B cell (primary cell): ENCODE results near the gene TTF1. TPM values are rescaled to one million over a fixed set of nuclear protein-coding genes. Genes with fewer than 3 reads are reported as not detected.

Source experiments
- ATAC-seq: fragments of 200-7000 bp; cut with Tn5 transposase; one replicate; pipeline ENCODE4 v1.10.0; 2021; ENCODE audit warnings: low read depth, mild to moderate bottlenecking, moderate number of reproducible peaks, moderate library complexity
- CTCF ChIA-PET: fragments of 350-600 bp; sonication (Branson Sonifier 250); formaldehyde crosslinking; loops from one replicate; lab custom pipeline; 2021; ENCODE audit warnings: antibody characterized with exemption, inconsistent platforms; lab: Charles Lee
- POLR2A ChIA-PET: fragments of 350-600 bp; sonication (Branson Sonifier 250); formaldehyde crosslinking; loops from one replicate; lab custom pipeline; 2021; ENCODE audit warnings: antibody characterized with exemption; lab: Charles Lee
- DNase-seq: peaks from one replicate; pipeline ENCODE4 v3.0.0; 2013
- H2AFZ ChIP-seq: 2 replicates; pipeline ENCODE4 v1.6.1; 2012; ENCODE audit warnings: mild to moderate bottlenecking, low read depth, low read length; ENCODE audit not compliant: insufficient read depth, poor library complexity, severe bottlenecking
- H3K27ac ChIP-seq, 2 donors: 1 replicate in 1 of 2; 2 replicates in 1 of 2; pipeline ENCODE4 v1.5.1; 2012 to 2013; ENCODE audit warnings: low read length in 2 of 2, mild to moderate bottlenecking in 2 of 2, moderate library complexity in 1 of 2
- H3K27me3 ChIP-seq, 4 experiments: fragments of 200-600 bp in 1 of 4; sonication (generic) in 1 of 4; replicated peaks in 1 of 4; 1 replicate in 2 of 4; 2 replicates in 2 of 4; pipeline versions ENCODE4 v1.6.1 to v1.7.0; 2013 to 2016; ENCODE audit warnings: low read length in 3 of 4, mild to moderate bottlenecking in 2 of 4, mixed read lengths in 1 of 4, moderate library complexity in 1 of 4; ENCODE audit not compliant: insufficient read depth in 4 of 4, control insufficient read depth in 3 of 4; ENCODE audit errors: control extremely low read depth in 1 of 4
- H3K36me3 ChIP-seq, 2 experiments: replicated peaks in 1 of 2; 1 replicate in 1 of 2; 2 replicates in 1 of 2; pipeline versions ENCODE4 v1.6.1 to v1.7.1; 2013; ENCODE audit warnings: low read length in 1 of 2; ENCODE audit not compliant: insufficient read depth in 2 of 2, control insufficient read depth in 1 of 2; ENCODE audit errors: control extremely low read depth in 1 of 2, extremely low read depth in 1 of 2
- H3K4me1 ChIP-seq, 2 donors: fragments of 200-600 bp in 1 of 2; sonication (generic) in 1 of 2; 1 replicate in 1 of 2; 2 replicates in 1 of 2; pipeline versions ENCODE4 v1.5.1 to v1.6.1; 2013 to 2017; ENCODE audit warnings: low read length in 2 of 2; ENCODE audit not compliant: control insufficient read depth in 2 of 2, insufficient read depth in 2 of 2
- H3K4me2 ChIP-seq: replicated peaks from 2 replicates; pipeline ENCODE3; 2012; ENCODE audit warnings: mild to moderate bottlenecking, low read depth, low read length; ENCODE audit not compliant: poor library complexity, severe bottlenecking
- H3K4me3 ChIP-seq, 5 experiments: fragments of 200-600 bp in 1 of 5; sonication (generic) in 1 of 5; 1 replicate in 3 of 5; 2 replicates in 2 of 5; pipeline versions ENCODE4 v1.5.1 to v1.7.0; 2011 to 2016; ENCODE audit warnings: low read length in 4 of 5, mild to moderate bottlenecking in 4 of 5, low read depth in 2 of 5, control low read depth in 1 of 5, moderate library complexity in 1 of 5; ENCODE audit not compliant: insufficient read depth in 1 of 5; ENCODE audit errors: control extremely low read depth in 1 of 5, extremely low read depth in 1 of 5
- H3K79me2 ChIP-seq: fragments of 200-600 bp; sonication (generic); one replicate; pipeline ENCODE4 v1.6.0; 2016; ENCODE audit warnings: low read length; ENCODE audit not compliant: control insufficient read depth, insufficient read depth
- H3K9ac ChIP-seq: fragments of 200-600 bp; sonication (generic); 2 replicates; pipeline ENCODE4 v1.6.1; 2017; ENCODE audit warnings: mild to moderate bottlenecking, low read length, moderate library complexity
- H3K9me3 ChIP-seq, 3 donors: one replicate each; pipeline versions ENCODE4 v1.6.1 to v1.7.1; 2013; ENCODE audit warnings: low read length in 2 of 3; ENCODE audit not compliant: control insufficient read depth in 2 of 3, insufficient read depth in 1 of 3; ENCODE audit errors: control extremely low read depth in 1 of 3
- H4K20me1 ChIP-seq: 2 replicates; pipeline ENCODE4 v1.6.0; 2012; ENCODE audit warnings: mild to moderate bottlenecking, low read length; ENCODE audit not compliant: insufficient read depth, control insufficient read depth, poor library complexity, severe bottlenecking
- H3K27ac Mint-ChIP-seq: one replicate; pipeline ENCODE4 v1.8.0; 2021; ENCODE audit warnings: mixed read lengths
- H3K27me3 Mint-ChIP-seq: one replicate; pipeline ENCODE4 v1.8.0; 2021; ENCODE audit warnings: mixed read lengths
- H3K4me1 Mint-ChIP-seq: one replicate; pipeline ENCODE4 v1.8.0; 2021; ENCODE audit warnings: mixed read lengths
- H3K4me3 Mint-ChIP-seq: one replicate; pipeline ENCODE4 v1.8.0; 2021; ENCODE audit warnings: mixed read lengths
- H3K9me3 Mint-ChIP-seq: one replicate; pipeline ENCODE4 v1.8.0; 2022; ENCODE audit warnings: mixed read lengths; ENCODE audit not compliant: insufficient read depth
- CTCF ChIP-seq: fragments of 200-600 bp; IDR thresholded peaks from one replicate; pipeline ENCODE4 v1.8.0; 2022; ENCODE audit warnings: antibody characterized with exemption, mild to moderate bottlenecking
- EZH2 ChIP-seq: IDR thresholded peaks from 2 replicates; pipeline ENCODE4 v1.6.1; 2012; ENCODE audit warnings: borderline replicate concordance, low read depth, mild to moderate bottlenecking, moderate library complexity, low read length; ENCODE audit not compliant: insufficient read depth, poor library complexity, severe bottlenecking
- WGBS: methylation state at CpG from one replicate; pipeline ENCODE4 v1.1.5; 2013; ENCODE audit warnings: missing lambda C conversion rate; ENCODE audit not compliant: insufficient coverage; 5-methylcytosine and 5-hydroxymethylcytosine counted together
- intact Hi-C: fragments of 100-400 bp; cut with micrococcal nuclease; formaldehyde crosslinking; loops from one replicate; pipeline ENCODE4 v1.10.0; 2022
- polyA plus RNA-seq: library from polyadenylated mRNA; depleted of rRNA; stranded (reverse); fragments of >200 nt; gene quantifications from 2 replicates; pipeline ENCODE4 v1.2.3, GENCODE V29; 2012
- total RNA-seq, 2 donors: library from RNA; stranded (reverse); fragments of 120-200 nt in 1 of 2; gene quantifications; 1 replicate in 1 of 2; 2 replicates in 1 of 2; pipeline versions ENCODE4 v1.2.3 to v1.2.4, GENCODE V29; 2013 to 2022

Gene TTF1
- total and polyA plus RNA-seq, 2 donors (not counting 1 experiment from before 2014, with no cell fraction given), result 12.3 to 26.3 TPM

- no peak overlapping the region for H3K27ac Mint-ChIP-seq
These were observed 5.4 kb upstream of the TTF1 start for GRCh38 chr9:132412089-132412488.

More at GRCh38 chr9:132412089-132412488, 5.4 kb upstream of the TTF1 start:
- Histone ChIP-seq H3K79me2 (peaks cover 21% of the 10 kb centered on the region), H3K4me2 (peak overlapping the region; percentile 98), H3K4me3 (no peak overlapping the region), H3K27me3 (peaks cover 0 to 46% (median 24%) of the 10 kb centered on the region in 4 experiments), H3K36me3 (no peaks in the 10 kb centered on the region), H4K20me1 (no peaks in the 10 kb centered on the region), H3K9me3 (no peaks in the 10 kb centered on the region), H3K27ac (no peak overlapping the region), H3K4me1 (peaks cover 28 to 31% of the 10 kb centered on the region in 2 donors), H3K9ac (no peak overlapping the region), H2AFZ (peak overlapping the region; percentile 5)
- peaks cover 27% of the 10 kb centered on the region for H3K27me3 Mint-ChIP-seq
- H3K4me3 Mint-ChIP-seq, result peak overlapping the region; percentile 2
- peak; percentile 46 for DNase-seq
- ChIA-PET POLR2A (no interaction called here), CTCF (interaction anchor here (0.6 to 1.6 kb wide), 15 partner anchors 14 to 416 kb away, joined by 3 to 5 read pairs (median 3); no protein-coding TSS in a partner anchor)
- H3K4me1 Mint-ChIP-seq, result peaks cover 29% of the 10 kb centered on the region
- TF ChIP-seq EZH2 (no peak), CTCF (peak; percentile 48)
- 8% methylated on average over 5 of the region's 8 CpGs for WGBS
- intact Hi-C loops, result loop anchor here (5.0 kb wide), 3 partner anchors 95 to 490 kb away; no protein-coding TSS in a partner anchor
- peak; percentile 19 for ATAC-seq
- no peaks in the 10 kb centered on the region for H3K9me3 Mint-ChIP-seq
